Panc1 (cell line): ENCODE data around the gene COL4A2. TPM values are rescaled to one million over a fixed set of nuclear protein-coding genes. Genes with fewer than 3 reads are reported as not detected.

Source experiments
- ATAC-seq: fragments of 200-7000 bp; cut with Tn5 transposase; 2 replicates; pipeline ENCODE4 v1.9.1; 2020; ENCODE audit warnings: mild to moderate bottlenecking, moderate library complexity
- BruUV-seq: library from RNA; stranded (reverse); fragments of 400-500 nt; replicated peaks from 2 replicates; lab custom pipeline; 2021; lab: Mats Ljungman, UMichigan
- CTCF ChIA-PET: fragments of 300-600 bp; sonication (Branson Sonifier 250); formaldehyde crosslinking; loops from one replicate; lab custom pipeline; 2022; ENCODE audit warnings: antibody characterized with exemption; lab: Charles Lee
- POLR2A ChIA-PET: fragments of 300-600 bp; sonication (Branson Sonifier 250); formaldehyde crosslinking; loops from one replicate; lab custom pipeline; 2022; ENCODE audit warnings: antibody characterized with exemption; lab: Charles Lee
- DNase-seq: peaks from one replicate; pipeline ENCODE4 v3.0.0-alpha.2; 2010; ENCODE audit warnings: low read depth, low spot score
- H3K27ac ChIP-seq: 2 replicates; pipeline ENCODE4 v1.5.1; 2011; ENCODE audit warnings: mild to moderate bottlenecking, low read length, inconsistent platforms
- H3K27me3 ChIP-seq: fragments of 200-500 bp; sonication (Bioruptor generic); 2 replicates; pipeline ENCODE4 v1.6.0; 2014; ENCODE audit warnings: low read length, inconsistent platforms; ENCODE audit not compliant: control insufficient read depth, insufficient read depth
- H3K36me3 ChIP-seq: fragments of 200-500 bp; sonication (Bioruptor generic); 2 replicates; pipeline ENCODE4 v1.5.1; 2014; ENCODE audit warnings: inconsistent platforms, mild to moderate bottlenecking, low read length, moderate library complexity; ENCODE audit not compliant: control insufficient read depth, insufficient read depth
- H3K4me1 ChIP-seq: 2 replicates; pipeline ENCODE4 v1.5.1; 2011; ENCODE audit warnings: inconsistent platforms, mild to moderate bottlenecking, low read length, moderate library complexity; ENCODE audit not compliant: control insufficient read depth, insufficient read depth
- H3K4me3 ChIP-seq, 2 experiments: 2 replicates each; pipeline ENCODE4 v1.5.1; 2011 to 2012; ENCODE audit warnings: low read depth in 2 of 2, low read length in 2 of 2, mild to moderate bottlenecking in 2 of 2, inconsistent platforms in 1 of 2, moderate library complexity in 1 of 2
- H3K9me3 ChIP-seq: fragments of 200-500 bp; sonication (Bioruptor generic); 2 replicates; pipeline ENCODE4 v1.5.1; 2014; ENCODE audit warnings: low read depth, mild to moderate bottlenecking, inconsistent platforms, low read length, moderate library complexity; ENCODE audit not compliant: control insufficient read depth, insufficient read depth
- CTCF ChIP-seq: fragments of 450-650 bp; IDR thresholded peaks from 2 replicates; pipeline ENCODE4 v1.5.1; 2017; ENCODE audit warnings: mild to moderate bottlenecking
- POLR2AphosphoS5 ChIP-seq: IDR thresholded peaks from 2 replicates; pipeline ENCODE4 v1.6.1; 2012; ENCODE audit warnings: mild to moderate bottlenecking, low read depth, low read length, moderate library complexity
- REST ChIP-seq, 2 experiments: IDR thresholded peaks; 2 replicates each; pipeline ENCODE4 v1.6.1; 2011 to 2012; ENCODE audit warnings: low read depth in 2 of 2, control low read depth in 1 of 2, low read length in 1 of 2, mild to moderate bottlenecking in 1 of 2, moderate library complexity in 1 of 2; ENCODE audit not compliant: insufficient read depth in 1 of 2
- SIN3A ChIP-seq: IDR thresholded peaks from 2 replicates; pipeline ENCODE4 v1.6.1; 2012; ENCODE audit warnings: low read depth, mild to moderate bottlenecking, low read length, moderate library complexity, borderline replicate concordance; ENCODE audit not compliant: insufficient read depth
- TCF7L2 ChIP-seq: IDR thresholded peaks from 2 replicates; pipeline ENCODE4 v1.6.1; 2011; ENCODE audit warnings: mild to moderate bottlenecking, low read depth, low read length, inconsistent platforms
- in situ Hi-C: cut with HindIII; loops from 2 replicates; pipeline ENCODE4 v1.10.0; 2016; ENCODE audit warnings: low sequenced_read_pairs, low pct_unique_long_range_greater_than_20kb
- intact Hi-C: fragments of 100-400 bp; cut with micrococcal nuclease; formaldehyde crosslinking; loops from one replicate; pipeline ENCODE4 v1.10.0; 2022; ENCODE audit not compliant: unreplicated experiment
- total RNA-seq: library from RNA; stranded (reverse); gene quantifications from one replicate; pipeline ENCODE4 v1.2.1, GENCODE V29; 2021; ENCODE audit not compliant: unreplicated experiment

COL4A2 gene
- total RNA-seq, 1 experiment from 2014 or later, result 3.0 TPM

GRCh38 chr13:110270507-110270906 lies 36.6 kb upstream of the COL4A2 start:
- Histone ChIP-seq H3K27ac (no peak overlapping the region), H3K4me3 (no peak overlapping the region), H3K9me3 (no peaks in the 10 kb centered on the region), H3K4me1 (no peaks in the 10 kb centered on the region), H3K27me3 (no peaks in the 10 kb centered on the region), H3K36me3 (no peaks in the 10 kb centered on the region)
- ChIA-PET CTCF (no interaction called here), POLR2A (no interaction called here)
- DNase-seq (no peak), ATAC-seq (no peak)
- intact Hi-C loops, result no loop called here
- TF ChIP-seq CTCF, result no peak
- no peak for TF ChIP-seq REST (IDR thresholded peaks at IDR 0.05; ENCODE audit: insufficient read depth in 1 of 2, low read depth in 2 of 2, low read length in 1 of 2)
- TF ChIP-seq SIN3A, result no peak
- no peak for TF ChIP-seq TCF7L2
- TF ChIP-seq POLR2AphosphoS5, result no peak
- in situ Hi-C loops, result no loop called here
- BruUV-seq, result no TSS peak

GRCh38 chr13:110271313-110271712 lies 35.8 kb upstream of the COL4A2 start:
- no peak overlapping the region for H3K27ac ChIP-seq
- no peak overlapping the region for H3K4me3 ChIP-seq
- in situ Hi-C loops (no loop called here), intact Hi-C loops (no loop called here)
- no peaks in the 10 kb centered on the region for H3K27me3 ChIP-seq
- no peaks in the 10 kb centered on the region for H3K9me3 ChIP-seq
- ATAC-seq, result no peak
- no TSS peak for BruUV-seq
- H3K4me1 ChIP-seq, result no peaks in the 10 kb centered on the region
- no peak for DNase-seq
- no peaks in the 10 kb centered on the region for H3K36me3 ChIP-seq
- ChIA-PET POLR2A (no interaction called here), CTCF (no interaction called here)
- no peak for TF ChIP-seq SIN3A
- TF ChIP-seq REST (IDR thresholded peaks at IDR 0.05; ENCODE audit: insufficient read depth in 1 of 2, low read depth in 2 of 2, low read length in 1 of 2), result no peak
- no peak for TF ChIP-seq CTCF
- TF ChIP-seq POLR2AphosphoS5, result no peak
- no peak for TF ChIP-seq TCF7L2
